Stimulated activated CD4-positive, alpha-beta T cell treated with anti-CD3 and anti-CD28 coated beads, TNF-alpha, amount 100 ng/mL, for 4 hours (primary cell): ENCODE results near the gene TPRX1.
"Not testable (repeated sequence)": the region's sequence is repeated elsewhere in the genome, so short reads cannot be mapped to it uniquely, and the experiment has no call there.

Experiments used
- DNase-seq, 3 experiments: peaks; one replicate each; pipeline ENCODE4 v3.0.0-alpha.2; 2020; ENCODE audit warnings: low read depth in 3 of 3

TPRX1 gene

DNA sequence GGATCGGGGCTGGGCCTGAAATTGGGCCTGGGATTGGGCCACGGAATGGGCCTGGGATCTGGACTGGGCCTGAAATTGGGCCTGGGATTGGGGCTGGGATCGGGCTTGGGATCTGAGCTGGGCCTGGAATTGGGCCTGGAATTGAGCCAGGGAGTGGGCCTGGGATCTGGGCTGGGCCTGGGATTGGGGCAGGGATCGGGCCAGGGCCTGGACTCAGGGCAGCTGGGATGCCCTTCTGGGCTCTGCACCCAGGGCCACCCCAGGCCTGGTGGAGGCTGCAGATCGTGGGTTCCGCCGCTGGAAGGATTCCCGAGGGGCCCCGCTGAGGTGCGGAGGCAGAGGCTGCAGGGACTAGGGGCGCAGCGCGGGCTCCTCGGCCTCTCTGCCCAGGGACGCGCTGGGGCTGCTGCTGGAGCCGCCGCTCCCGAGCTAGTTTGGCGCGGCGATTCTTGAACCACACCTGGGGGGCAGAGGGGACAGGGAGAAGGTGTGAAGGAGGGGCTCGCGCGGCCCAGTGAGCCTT is 1.8 kb downstream of the TPRX1 start:
- no peak for DNase-seq

DNA sequence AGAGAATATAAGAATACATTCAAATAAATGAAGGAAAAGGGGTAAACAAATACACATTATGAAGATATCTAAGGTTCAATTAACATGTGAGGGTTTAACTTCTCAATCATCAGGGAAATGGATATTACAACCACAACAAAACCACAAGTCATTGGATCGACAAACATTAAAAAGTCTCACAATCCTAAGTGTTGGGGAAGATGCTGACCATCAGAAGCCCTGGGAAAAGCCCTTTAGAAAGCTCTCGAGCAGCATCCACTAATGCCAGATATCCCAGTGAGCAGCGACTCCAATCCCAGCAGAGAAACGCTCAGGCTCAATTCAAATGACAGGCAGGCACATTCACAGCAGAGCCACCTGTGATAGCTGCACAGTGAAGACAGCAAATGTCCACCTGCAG is 3.1 kb downstream of the TPRX1 start:
- no peak for DNase-seq

DNA sequence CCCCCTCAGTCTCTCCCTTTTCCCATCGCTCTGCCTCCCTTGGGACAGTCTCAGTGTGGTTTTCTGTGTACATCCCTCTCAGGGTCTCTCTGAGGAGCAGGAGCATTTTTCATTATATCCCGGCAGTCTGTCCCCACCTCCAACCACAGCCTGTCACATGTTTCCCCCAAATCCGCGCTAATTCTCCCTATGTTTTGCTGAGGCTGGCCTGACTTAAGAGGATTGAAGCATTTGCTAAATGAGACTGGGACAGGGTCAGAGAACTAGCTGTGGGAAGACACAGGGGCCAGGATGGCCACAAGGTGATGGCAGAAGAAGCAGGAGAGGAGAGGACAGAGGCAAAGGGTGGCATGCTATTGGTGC is 5.5 kb downstream of the TPRX1 start:
- DNase-seq: no peak

DNA sequence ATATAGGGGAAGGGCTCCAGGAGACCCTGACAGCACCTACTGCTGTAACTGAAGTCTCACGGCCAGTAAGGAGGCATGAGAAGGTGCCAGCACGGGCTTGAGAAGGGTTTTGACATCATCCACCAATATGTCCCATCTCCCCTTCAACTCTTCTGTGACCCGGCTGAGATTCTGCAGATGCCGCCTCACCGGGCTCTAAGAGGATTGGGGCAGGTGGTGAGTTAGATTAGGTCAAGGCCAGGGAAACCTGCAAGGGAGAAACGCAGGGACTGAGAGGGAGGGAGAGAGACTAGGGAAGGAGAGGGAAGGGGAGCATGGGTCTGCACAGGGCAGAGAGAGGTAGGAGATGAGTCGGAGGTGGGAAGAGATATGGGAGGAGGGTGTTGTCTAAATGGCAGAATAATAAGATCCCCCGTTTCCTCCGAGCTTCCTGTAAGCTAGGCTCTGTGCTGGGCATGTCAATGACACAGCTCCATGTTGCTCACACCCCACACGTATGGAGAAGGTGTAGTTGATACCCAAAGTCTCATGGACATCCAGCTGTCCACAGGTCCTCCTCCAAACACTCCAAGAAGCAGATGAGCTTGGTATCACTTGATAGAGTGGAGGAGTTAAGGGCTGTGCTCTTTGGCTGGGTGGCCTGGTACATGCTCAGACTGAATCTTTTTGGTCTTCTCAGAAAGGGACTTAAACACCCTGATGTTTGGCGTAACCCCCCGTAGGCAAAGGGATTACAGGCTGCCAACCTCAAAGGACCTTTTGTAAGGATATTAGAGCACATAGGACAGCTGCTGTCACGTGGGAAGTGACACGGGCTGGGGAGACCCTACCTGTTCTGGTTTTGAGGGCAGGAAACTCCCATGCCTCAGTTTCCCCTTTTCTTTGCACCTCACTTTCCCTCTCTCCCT is 6.1 kb downstream of the TPRX1 start:
- DNase-seq: no peak

DNA sequence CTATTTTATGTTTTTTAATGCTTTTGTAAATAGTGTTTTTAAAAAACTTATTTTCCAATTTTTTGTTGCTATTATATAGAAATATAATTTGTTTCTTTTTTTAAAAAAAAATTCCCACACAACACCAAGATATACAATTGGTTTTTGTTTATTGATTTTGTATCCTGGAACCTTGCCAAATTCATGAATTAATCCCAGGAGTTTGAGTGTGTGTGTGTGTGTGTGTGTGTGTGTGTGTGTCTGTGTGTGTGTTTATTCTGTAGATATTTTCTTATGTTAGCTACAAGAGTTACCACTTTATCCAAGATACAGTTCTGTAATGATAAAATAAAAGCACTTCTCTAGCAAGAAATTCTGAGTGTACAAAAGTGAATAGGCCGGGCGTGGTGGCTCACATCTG is 7.6 kb downstream of the TPRX1 start:
- no peak for DNase-seq

DNA sequence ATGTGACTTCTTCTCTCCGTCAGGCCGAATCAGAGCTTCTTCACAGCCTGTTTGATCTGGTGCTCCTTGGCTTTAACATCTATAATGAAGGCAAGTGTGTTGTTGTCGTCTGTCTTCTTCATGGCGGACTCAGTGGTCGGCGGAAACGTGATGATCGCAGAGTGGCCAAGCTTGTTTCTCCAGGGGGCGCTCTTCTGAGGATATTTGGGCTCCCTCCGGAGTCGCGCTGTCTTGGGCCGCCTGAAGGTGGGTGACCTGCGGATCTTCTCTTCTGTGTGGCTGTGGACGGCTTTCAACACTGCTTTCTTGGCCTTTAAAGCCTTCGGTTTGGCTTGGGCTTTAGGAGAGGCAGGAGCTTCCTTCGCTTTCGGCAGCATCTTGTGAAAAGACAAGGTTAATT is 9.8 kb downstream of the TPRX1 start:
- DNase-seq: no peak

DNA sequence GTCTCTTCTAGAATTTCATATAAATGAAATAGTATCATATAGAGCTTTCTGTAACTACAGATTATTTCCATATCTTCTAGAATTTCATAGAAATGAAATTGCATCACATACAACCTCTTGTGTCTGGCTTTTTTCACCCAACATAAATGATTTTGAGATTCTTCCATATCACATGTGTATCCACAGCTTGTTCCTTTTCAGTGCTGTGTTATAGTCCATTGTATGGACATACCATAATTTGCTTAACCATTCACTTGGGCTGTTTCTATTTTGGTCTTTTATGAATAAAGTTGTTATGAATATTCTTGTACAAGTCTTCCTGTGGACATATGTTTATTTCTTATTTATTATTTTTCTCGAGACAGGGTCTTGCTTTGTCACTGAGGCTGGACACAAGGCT is 11.7 kb downstream of the TPRX1 start:
- DNase-seq: no peak

DNA sequence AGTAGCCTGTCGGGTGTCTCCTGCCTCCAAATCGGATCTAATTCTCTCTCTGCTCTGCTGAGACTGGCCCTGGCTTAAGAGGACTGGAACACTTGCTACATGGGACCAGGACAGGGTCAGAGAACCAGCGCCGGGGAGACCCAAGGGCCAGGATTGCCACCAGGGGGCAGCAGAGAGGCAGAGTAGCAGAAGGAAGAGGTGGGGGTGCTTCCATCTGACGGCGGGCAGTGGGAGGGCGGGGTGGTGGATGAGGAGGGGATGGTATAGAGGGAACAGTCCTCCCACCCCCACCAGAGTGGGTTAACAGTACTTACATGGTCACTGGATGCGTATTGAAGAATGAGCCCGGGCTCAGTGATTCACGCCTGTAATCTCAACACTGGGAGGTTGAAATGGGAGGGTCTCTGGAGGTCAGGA is 13.9 kb downstream of the TPRX1 start:
- peak; percentile 72 to 82 (median 79) for DNase-seq

DNA sequence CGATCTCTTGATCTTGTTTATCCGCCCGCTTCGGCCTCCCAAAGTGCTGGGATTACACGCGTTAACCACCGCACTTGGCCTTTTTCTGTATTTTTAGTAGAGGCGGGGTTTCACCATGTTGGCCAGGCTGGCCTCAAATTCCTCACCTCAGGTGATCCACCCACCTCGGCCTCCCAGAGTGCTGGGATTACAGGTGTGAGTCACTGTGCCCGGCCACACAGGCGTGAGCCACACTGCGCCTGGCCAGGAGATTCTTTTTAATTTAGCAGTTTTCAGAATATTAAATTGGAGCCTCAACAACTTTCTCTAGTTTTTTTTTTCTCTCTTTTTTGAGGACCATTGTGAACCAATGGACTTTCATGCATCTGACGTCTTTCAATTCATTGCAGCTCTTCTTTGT is 14.5 kb downstream of the TPRX1 start:
- DNase-seq: not testable (repeated sequence)

DNA sequence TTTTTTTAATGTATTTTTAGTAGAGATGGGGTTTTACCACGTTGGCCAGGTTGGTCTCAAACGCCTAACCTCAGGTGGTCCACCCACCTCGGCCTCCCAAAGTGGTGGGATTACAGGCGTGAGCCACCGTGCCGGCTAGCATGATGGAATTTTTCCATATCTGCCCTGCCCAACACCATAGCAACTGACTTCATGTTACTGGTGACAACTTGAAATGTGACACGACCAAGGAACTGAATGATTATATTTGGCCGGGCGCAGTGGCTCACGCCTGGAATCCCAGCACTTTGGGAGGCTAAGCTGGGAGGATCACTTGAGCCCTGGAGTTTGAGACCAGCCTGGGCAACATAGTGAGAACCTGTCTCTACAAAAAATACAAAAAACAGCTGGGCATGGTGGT is 17.0 kb downstream of the TPRX1 start:
- not testable (repeated sequence) for DNase-seq

DNA sequence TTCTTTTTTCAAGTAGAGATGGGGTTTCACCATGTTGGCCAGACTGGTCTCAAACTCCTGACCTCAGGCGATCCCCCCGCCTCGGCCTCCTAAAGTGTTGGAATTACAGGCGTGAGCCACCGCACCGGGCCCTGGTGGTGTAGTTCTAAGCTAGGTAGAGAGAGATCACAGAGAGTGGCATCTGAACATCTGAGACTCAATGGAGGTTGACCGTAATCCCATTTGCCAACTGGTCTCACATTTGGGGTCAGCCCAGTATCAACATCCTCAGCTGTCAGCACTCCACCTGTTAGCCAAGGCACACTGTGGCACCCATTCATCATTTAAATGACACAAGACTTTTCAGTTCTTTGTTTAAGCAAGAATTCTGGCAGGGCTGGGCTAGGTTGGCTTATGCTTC is 17.8 kb downstream of the TPRX1 start:
- DNase-seq: no peak

DNA sequence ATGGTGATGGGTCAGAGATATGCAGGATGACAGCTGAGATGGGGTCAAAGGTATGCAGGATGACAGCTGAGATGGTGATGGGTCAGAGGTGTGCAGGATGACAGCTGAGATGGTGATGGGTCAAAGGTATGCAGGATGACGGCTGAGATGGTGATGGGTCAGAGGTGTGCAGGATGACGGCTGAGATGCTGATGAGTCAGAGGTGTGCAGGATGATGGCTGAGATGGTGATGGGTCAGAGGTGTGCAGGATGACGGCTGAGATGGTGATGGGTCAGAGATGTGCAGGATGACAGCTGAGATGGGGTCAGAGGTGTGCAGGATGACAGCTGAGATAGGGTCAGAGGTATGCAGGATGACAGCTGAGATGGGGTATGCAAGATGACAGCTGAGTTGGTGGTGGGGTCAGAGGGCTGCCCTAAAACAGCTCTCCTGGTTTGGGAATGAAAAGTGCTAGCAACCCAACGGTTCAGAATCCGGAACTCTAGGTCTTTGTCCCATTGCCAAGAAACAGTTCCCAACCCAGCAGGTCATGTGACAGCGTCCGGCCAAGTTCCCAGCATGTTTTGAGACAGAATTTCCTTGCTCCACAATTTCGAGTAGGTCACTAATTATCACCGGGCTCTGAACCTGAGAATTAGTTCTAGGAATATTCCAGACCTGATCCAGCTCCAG is 22.6 kb downstream of the TPRX1 start:
- DNase-seq: no peak

DNA sequence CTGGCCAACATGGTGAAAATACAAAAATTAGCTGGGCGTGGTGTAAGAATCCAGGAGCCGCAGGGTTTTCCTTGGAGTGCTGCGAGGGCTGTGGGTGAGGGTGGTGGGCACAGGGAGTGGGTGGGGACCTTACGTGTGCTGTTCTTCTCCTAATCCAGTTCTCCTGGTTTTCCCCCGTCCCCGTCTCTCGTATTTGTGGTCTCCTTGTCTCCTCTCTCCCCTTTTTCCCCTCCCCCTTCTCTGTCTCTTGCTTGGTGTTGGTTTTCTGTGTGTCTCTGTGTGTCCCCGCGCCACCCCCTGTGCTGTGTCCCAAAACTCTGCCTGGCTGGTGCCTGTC is 24.2 kb downstream of the TPRX1 start:
- no peak for DNase-seq

DNA sequence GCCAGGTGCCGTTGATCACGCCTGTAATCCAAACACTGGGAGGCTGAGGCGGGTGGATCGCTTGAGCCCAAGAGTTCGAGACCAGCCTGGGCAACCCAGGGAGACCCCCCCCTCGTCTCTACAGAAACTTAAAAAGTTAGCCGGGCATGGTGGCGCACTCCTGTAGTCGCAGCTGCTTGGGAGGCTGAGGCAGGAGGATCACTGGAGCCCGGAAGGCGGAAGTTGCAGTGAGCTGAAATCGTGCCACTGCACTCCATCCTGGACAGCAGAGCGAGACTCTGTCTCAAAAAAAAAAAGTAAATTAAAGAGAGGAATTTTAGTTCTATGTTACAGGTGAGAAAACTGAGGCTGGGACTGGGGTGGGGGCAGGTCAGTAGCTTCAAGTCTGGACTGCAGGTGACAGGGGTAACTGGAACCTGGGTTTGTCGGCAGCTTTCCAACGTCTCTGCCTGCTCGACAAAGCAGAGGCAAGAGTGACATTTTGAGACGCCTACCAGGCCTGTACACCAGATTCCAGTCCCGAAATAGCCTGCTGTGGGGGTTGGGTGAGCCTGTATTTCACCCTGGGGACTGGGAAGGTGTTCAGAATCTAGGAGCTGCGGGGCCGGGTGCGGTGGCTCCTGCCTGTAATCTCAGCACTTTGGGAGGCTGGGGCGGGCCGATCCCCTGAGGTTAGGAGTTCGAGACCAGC is 24.7 kb downstream of the TPRX1 start:
- DNase-seq: no peak

DNA sequence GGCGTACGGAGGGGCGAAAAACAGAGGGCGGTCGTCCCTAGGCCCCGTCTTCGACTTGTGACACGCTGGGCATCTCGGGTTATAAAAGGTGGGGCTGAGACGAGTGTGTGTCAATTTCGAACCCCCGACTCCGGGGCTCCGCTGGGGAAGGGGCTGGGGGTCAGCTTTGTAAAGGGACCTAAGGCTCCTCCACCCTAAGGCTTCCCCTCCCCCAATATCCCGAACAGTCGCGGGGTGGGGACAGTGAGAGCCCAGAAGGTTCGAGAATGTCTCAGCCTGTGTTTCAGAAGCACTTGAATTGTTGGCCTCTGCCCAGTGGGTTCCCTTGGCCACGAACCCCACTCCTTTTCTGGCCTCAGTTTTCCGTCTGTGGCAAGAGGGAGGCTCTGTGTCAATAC is 25.4 kb downstream of the TPRX1 start:
- DNase-seq: no peak

DNA sequence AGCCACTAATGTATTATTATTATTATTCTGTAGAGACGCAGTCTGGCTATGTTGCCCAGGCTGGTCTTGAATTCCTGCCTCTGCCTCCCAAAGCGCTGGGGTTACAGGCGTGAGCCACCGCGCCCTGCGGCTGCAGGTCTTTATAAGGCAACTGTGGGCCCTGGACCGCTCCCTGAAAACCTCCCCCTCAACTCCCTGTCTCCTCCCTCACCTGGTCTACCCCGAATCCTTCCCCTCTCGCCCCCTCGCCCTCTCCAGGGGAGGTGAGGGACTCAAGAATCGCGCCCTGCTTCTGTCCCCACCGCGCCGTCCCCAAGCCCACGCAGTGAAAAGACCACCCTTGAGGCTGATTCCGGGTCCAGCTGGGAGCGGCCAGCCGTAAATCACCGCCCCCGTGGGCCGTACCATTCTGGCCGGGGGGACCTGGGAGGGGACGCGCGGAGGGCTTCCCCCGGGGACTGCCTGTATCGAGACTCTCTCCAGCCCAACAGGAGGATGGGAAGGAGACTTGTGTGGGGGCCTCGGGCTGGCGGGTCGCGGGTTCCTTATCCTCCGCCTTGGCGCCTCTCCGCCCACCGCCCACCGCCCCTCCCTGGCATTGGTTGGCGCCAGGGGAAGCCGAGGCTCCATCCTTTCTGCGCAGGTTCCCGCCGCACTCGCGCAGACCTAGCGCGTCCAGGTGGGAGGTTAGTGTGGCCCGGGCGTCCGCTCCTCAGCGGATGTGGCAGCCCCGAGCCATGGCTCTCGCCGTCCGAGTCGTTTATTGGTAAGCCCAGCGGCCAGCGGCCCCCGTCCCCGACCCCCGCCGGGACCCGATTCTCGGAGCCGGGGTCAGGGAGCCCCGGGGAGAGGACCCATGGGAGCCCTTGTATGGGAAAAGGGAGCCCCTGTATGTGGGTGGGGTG is 26.1 kb downstream of the TPRX1 start, which contains the start of gene SELENOW:
TSS of gene SELENOW (plus strand) at position 655 of the 905 bp plus-strand sequence. CDS start at position 738, 83 bp downstream.
- DNase-seq: peak; percentile 57 to 73 (median 57)

DNA sequence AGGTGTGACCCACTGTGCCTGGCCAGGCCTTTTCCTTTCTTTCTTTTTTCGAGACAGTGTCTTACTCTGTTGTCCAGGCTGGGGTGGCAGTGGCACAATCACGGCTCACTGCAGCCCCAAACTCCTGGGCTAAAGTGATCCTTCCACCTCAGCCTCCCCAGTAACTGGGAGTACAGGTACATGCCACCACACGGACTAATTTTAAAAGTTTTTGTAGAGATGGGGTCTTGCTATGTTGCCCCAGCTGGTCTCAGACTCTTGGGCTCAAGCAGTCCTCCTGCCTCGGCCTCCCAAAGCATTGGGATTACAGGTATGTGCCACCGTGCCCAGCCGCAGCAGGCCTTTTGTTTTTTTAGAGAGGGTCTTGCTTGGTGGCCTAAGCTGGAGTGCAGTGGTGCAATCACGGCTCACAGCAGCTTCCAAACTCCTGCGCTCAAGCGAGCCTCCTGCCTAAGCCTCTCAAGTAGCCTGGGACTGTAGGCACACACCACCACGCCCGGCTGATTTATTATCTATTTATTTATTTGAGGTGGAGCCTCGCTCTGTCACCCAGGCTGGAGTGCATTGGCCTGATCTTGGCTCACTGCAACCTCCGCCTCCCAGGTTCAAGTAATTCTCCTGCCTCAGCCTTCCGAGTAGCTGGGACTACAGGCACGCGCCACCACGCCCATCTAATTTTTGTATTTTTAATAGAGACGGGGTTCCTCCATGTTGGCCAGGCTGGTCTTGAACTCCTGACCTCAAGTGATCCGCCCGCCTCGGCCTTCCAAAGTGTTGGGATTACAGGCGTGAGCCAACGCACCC is 26.9 kb downstream of the TPRX1 start:
- DNase-seq: not testable (repeated sequence)

DNA sequence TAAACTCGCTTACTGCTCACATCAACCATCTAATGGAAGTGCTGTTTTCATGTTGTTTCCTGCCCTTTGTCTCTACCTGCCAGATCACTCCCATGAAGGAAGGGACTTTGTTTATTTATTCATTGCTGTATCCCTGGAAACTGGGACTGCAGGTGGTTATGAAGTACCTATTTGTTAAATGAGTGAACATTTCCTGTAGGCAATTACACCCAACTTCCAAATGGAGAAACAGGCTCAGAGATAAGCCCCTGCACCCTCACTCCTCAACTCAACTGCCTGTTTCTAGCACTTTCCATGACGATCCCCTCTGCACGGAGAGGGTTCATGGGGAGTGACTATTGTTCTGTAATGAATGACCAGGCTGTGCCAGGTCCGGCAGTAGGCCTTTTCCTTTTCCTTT is 27.8 kb downstream of the TPRX1 start:
- DNase-seq: no peak

DNA sequence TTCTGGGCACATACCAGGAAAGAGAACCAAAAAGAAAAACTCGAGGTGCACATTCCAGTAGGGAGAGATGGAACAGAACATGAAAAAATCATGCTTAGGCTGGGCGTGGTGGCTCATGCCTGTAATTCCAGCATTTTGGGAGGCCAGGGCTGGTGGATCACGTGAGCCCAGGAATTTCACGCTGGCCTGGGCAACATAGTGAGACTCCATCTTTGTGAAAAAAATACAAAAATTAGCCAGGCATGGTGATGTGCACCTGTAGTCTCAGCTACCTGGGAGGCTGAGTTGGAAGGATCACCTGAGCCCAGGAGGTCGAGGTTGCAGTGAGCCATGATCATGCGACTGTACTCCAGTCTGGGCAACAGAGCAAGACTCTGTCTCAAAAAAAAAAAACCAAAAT is 33.1 kb downstream of the TPRX1 start:
- not testable (repeated sequence) for DNase-seq

DNA sequence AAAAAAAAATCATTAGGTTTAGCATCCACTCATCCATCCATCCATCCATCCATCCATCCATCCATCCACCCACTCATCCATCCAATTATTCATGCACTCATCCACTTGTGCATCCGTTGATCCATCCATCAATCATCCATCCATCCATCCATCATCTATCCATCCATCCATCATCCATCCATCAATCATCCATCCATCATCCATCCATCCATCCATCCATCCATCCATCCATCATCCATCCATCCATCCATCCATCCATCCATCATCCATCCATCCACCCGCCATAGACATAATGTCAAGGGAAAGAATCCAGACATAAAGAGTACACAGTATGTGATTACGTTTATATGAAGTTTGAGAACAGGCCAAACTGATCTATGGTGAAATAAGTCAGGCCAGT is 34.8 kb downstream of the TPRX1 start:
- no peak for DNase-seq

DNA sequence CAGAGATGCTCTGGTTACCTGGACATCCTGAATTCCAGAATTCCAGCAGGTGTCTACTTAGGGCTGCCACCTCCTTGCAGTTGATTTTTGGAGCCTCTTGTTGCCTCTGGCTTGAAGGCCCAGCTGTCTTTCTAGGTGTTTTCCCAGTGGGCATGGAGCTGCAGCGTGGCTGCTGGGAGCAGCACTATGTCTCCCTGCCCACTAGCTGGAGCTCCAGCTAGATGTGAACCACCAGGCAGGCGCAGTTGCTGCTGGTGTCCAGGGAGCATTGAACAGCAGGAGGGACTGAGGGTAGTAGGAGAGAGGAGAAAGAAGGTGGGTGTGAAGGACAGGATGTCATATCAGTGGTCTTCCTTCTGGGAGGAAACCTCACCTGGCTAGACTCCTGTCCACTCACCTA is 35.7 kb downstream of the TPRX1 start:
- no peak for DNase-seq
